Activated T-cell treated with anti-CD3 and anti-CD28 coated beads, Interleukin-2, amount 50 U/mL, for 48 hours (primary cell): ENCODE results near the gene NR1I2.

ENCODE experiments used
- DNase-seq, 2 experiments: peaks; one replicate each; pipeline ENCODE4 v3.0.0-alpha.2; 2020

Gene NR1I2

DNA sequence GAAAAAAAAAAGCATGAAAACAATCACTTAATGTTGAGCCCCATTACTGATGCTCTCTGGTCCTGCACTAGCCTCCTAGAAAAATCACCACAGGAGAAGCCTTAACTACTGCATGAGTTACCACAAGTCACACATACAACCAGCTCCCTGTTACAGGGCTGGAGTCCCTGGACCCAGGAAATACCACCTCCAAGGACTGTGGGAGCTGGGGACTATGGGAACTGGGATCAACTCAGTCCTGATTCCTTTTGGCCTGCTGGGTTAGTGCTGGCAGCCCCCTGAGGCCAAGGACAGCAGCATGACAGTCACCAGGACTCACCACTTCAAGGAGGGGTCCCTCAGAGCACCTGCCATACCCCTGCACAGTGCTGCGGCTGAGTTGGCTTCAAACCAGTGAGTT is 559 bp downstream of the NR1I2 start:
- no peak for DNase-seq

DNA sequence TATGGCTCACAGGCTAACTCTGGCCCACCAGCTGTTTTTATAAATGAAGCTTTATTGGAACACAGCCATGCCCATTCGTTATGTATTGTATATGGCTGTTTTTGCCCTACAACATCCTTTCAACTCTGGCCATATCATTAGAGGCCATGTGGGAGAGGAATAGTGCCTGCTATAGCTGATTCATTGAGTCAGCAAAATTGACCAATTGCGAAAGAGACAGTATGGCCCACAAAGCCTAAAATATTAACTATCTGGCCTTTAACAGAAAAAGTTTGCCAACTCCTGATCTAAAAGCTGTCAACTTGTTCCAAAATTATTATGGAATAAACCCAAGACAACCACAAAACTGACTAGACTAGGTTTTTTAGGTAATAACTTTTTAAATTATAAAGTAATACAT is 1.4 kb downstream of the NR1I2 start:
- no peak for DNase-seq

- DNase-seq = no peak
Observed at GRCh38 chr3:119783883-119784282, 2.0 kb downstream of the NR1I2 start.

- no peak for DNase-seq
Observed at GRCh38 chr3:119786409-119786808, 4.5 kb downstream of the NR1I2 start.

GRCh38 chr3:119790369-119790768 is 8.5 kb downstream of the NR1I2 start:
- no peak for DNase-seq

- no peak for DNase-seq
Observed at GRCh38 chr3:119792270-119792669, 10.4 kb downstream of the NR1I2 start.

DNA sequence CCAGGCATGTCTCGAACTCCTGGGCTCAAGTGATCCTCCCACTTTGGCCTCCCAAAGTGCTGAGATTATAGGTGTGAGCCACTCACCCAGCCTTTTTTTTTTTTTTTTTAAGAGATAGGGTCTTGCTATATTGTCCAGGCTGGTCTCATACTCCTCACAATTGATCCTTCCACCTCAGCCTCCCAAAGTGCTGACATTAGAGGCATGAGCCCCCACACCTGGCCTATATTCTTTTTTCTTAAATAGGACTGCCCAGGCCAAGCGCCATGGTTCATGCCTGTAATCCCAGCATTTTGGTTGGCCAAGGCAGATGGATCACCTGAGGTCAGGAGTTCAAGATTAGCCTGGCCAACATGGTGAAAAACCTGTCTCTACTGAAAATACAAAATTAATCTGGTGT is 12.5 kb downstream of the NR1I2 start:
- no peak for DNase-seq

- no peak for DNase-seq
Observed at GRCh38 chr3:119794971-119795612, 13.2 kb downstream of the NR1I2 start.

GRCh38 chr3:119795849-119796248 is 13.9 kb downstream of the NR1I2 start:
- DNase-seq = no peak

DNA sequence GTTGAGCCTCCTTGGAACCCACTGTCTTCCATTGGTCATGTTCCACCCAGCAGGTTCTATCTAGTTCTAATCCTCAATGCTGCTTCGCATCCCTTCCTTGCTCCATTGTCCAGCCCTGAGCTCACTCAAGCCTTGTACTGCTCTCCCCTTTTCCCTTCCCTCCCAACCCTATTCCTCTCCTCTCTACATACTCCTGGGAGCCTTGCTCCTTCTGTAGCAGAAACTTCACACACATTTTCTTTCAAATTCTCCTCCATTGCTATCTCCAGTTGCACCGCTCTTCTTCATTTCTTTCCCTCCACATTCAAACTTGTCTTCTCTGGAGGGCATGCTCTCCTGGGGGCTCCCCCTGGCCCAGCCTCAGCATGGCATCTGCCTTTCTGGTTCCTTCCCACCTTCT is 14.5 kb downstream of the NR1I2 start:
- DNase-seq = no peak

GRCh38 chr3:119796785-119797184 is 14.9 kb downstream of the NR1I2 start:
- no peak for DNase-seq

DNA sequence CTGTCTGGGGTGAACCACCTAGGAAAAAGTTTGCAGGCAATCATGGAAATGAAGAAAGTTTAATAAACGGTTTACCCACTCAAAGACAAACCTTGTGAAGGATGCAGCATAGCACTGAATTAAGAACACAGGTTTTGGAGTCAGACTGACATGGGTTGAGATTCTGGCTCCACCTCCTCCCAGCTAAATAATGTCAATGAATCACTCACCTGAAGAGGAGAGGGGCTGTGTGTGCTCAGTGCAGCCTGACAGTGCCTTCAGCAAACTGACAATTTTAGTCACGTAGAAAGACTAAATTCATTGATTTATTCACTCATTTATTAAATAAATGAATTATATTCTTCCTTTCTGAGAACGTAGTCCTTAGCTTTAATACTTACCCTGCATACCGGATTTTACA is 18.9 kb downstream of the NR1I2 start:
- no peak for DNase-seq

- DNase-seq = no peak
Observed at GRCh38 chr3:119808244-119808643, 26.3 kb downstream of the NR1I2 start.

GRCh38 chr3:119808843-119809242 is 26.9 kb downstream of the NR1I2 start:
- no peak for DNase-seq

DNA sequence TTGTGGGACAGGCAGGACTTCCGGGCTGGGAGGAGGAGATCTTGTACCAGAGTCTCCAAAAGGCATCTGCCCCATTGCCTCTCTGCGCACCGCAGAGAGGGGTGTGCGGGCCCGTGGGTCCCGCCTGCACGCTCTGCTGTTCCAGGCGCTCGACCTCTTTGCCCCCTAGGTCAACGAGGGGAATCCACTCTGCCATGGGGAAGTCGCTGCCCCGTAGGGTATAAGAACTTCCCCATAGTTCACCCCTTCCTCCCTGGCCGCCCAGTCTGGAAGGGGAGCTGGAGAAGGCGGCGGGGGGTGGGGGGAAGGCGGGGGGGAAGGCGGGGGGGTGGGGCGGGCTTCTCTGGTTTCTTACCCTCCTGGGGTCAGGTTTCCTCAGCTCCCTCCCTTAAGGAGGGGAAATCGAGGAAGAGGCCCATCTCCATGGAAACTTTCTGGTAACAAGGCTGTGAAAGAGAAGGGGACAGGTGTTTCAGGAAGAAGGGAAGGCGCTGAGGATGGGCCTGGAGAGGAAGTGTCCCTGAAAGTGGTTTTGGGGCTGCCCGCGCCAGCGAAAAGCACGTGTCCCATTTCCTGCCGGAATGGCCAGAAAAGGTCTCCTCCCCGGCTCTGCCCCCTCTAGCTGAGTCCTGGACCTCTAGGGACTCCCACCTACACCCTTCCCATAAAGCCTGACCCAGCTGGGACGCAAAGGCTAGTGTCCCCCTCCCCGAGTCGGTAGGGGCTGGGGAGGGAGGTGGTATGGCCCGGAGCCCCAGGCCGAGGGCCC is 27.5 kb downstream of the NR1I2 start:
- DNase-seq = no peak

GRCh38 chr3:119810018-119810435 is 28.1 kb downstream of the NR1I2 start:
- peak; percentile 71 to 77 for DNase-seq

- DNase-seq = no peak
Observed at GRCh38 chr3:119812491-119813058, 30.7 kb downstream of the NR1I2 start.

GRCh38 chr3:119815716-119816115 is 33.8 kb downstream of the NR1I2 start:
- DNase-seq = no peak

GRCh38 chr3:119817071-119817470 is 35.2 kb downstream of the NR1I2 start:
- DNase-seq = no peak

DNA sequence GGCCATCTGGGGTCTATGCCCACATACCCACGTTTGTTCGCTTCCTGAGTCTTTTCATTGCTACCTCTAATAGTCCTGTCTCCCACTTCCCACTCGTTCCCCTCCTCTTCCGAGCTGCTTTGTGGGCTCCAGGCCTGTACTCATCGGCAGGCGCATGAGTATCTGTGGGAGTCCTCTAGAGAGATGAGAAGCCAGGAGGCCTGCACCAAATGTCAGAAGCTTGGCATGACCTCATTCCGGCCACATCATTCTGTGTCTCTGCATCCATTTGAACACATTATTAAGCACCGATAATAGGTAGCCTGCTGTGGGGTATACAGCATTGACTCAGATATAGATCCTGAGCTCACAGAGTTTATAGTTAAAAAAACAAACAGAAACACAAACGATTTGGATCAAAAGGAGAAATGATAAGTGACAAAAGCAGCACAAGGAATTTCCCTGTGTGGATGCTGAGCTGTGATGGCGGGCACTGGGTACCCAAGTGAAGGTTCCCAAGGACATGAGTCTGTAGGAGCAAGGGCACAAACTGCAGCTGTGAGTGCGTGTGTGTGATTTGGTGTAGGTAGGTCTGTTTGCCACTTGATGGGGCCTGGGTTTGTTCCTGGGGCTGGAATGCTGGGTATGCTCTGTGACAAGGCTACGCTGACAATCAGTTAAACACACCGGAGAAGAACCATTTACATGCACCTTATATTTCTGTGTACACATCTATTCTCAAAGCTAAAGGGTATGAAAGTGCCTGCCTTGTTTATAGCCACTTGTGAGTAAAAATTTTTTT is 35.9 kb downstream of the NR1I2 start:
- DNase-seq = no peak

DNA sequence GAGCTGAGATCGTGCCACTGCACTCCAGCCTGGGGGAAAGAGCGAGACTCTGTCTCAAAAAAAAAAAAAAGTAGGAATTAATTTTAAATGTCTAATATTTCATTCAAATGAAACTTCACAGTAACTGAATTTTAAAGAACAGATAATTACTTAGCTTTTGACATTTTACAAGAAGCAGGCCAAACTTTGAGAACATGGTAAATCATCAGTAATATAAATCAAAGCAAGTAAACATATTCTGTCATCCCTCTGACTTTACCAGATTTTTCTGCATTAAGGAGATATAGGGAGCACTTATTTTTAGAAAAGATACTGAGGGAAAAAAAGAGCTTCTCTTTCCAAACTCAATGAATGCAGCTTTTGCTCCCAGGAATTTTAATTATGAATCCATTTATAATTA is 37.0 kb downstream of the NR1I2 start:
- no peak for DNase-seq

DNA sequence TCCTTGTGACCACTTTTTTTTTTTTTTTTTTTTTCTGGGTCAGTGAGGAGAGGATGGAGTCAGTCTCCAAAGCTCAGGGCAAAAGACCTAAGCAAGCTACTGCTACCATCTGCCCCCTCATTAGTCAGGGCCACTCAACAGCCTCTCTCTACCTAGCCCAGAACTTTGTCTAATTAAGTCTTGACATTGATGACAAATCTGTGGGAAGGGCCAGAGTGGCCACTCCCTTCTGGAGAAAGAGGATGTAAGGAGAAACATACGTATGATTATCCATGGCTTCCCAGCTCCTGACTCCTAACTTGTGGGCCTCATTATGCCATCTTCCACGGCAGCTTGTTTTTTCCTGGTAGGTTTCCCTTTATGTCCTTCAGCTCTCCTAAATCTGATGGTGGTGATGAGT is 37.9 kb downstream of the NR1I2 start:
- no peak for DNase-seq

- no peak for DNase-seq
Observed at GRCh38 chr3:119825820-119826219, 43.9 kb downstream of the NR1I2 start.
